Transverse colon (tissue), 3 donors: Measurements from ENCODE around the gene SOX18.

Experiments used
- POLR2A ChIP-seq: fragments of 450-650 bp; IDR thresholded peaks from one replicate; pipeline ENCODE4 v1.6.1; 2016; ENCODE audit warnings: antibody characterized with exemption, mild to moderate bottlenecking, moderate library complexity
- TF ChIP-seq, protein P1 (sequence below), 5 experiments: fragments of 200-600 bp in 3 of 5; fragments of 450-650 bp in 2 of 5; sonication (generic) in 3 of 5; IDR thresholded peaks; 1 replicate in 2 of 5; 2 replicates in 3 of 5; pipeline ENCODE4 v1.5.1; 2016 to 2017; ENCODE audit warnings: antibody characterized with exemption in 5 of 5, inconsistent platforms in 3 of 5, mild to moderate bottlenecking in 2 of 5, moderate library complexity in 1 of 5

DNA sequence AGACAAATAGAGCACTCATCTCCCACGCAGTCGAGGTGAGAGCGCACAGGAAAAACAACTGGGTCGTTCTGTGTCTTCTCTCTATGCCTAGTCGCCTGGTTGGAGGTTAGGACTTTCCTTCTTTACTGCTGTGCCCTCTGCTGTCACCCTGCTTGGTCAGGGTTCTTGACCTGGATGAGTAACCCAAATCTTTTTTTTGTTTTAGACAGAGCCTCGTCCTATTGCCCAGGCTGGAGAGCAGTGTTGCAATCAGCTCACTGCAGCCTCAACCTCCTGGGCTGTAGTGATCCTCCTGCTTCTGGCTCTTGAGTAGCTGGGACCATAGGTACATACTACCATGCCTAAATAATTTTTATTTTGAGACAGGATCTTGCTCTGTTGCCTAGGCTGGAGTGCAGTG lies 44.0 kb downstream of the SOX18 start:
- TF ChIP-seq, protein P1, sequence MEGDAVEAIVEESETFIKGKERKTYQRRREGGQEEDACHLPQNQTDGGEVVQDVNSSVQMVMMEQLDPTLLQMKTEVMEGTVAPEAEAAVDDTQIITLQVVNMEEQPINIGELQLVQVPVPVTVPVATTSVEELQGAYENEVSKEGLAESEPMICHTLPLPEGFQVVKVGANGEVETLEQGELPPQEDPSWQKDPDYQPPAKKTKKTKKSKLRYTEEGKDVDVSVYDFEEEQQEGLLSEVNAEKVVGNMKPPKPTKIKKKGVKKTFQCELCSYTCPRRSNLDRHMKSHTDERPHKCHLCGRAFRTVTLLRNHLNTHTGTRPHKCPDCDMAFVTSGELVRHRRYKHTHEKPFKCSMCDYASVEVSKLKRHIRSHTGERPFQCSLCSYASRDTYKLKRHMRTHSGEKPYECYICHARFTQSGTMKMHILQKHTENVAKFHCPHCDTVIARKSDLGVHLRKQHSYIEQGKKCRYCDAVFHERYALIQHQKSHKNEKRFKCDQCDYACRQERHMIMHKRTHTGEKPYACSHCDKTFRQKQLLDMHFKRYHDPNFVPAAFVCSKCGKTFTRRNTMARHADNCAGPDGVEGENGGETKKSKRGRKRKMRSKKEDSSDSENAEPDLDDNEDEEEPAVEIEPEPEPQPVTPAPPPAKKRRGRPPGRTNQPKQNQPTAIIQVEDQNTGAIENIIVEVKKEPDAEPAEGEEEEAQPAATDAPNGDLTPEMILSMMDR (IDR thresholded peaks at IDR 0.05): no peak
- TF ChIP-seq POLR2A: no peak
